Activated naive CD4-positive, alpha-beta T cell treated with anti-CD3 and anti-CD28 coated beads for 36 hours (primary cell): ENCODE measurements around the gene OR13J1. TPM values are rescaled to one million over a fixed set of nuclear protein-coding genes. Genes with fewer than 3 reads are reported as not detected.
A peak's percentile ranks its signal among the peaks of the same experiment; 100 is the strongest.

ENCODE experiments used
- CTCF ChIA-PET: fragments of 350-600 bp; sonication (Branson Sonifier 250); formaldehyde crosslinking; loops from one replicate; lab custom pipeline; 2021; ENCODE audit warnings: antibody characterized with exemption; lab: Charles Lee
- DNase-seq: peaks from one replicate; pipeline ENCODE4 v3.0.0-alpha.2; 2020
- H3K27ac Mint-ChIP-seq: one replicate; pipeline ENCODE4 v1.8.0; 2021; ENCODE audit warnings: mild to moderate bottlenecking, mixed read lengths
- H3K27me3 Mint-ChIP-seq: one replicate; pipeline ENCODE4 v1.8.0; 2021; ENCODE audit warnings: low read depth, mixed read lengths
- H3K36me3 Mint-ChIP-seq: one replicate; pipeline ENCODE4 v1.8.0; 2021; ENCODE audit warnings: low read depth, mixed read lengths
- H3K4me1 Mint-ChIP-seq: one replicate; pipeline ENCODE4 v1.8.0; 2021; ENCODE audit warnings: low read depth, mixed read lengths
- H3K4me3 Mint-ChIP-seq: one replicate; pipeline ENCODE4 v1.8.0; 2021; ENCODE audit warnings: mild to moderate bottlenecking, moderate library complexity, mixed read lengths
- H3K9me3 Mint-ChIP-seq: one replicate; pipeline ENCODE4 v1.8.0; 2021; ENCODE audit warnings: mixed read lengths
- intact Hi-C: fragments of 100-400 bp; cut with micrococcal nuclease; formaldehyde crosslinking; loops from one replicate; pipeline ENCODE4 v1.15.1; 2023
- total RNA-seq, 2 experiments: library from RNA; stranded (reverse); gene quantifications; one replicate each; pipeline ENCODE4 v1.2.3, GENCODE V29; 2021

The OR13J1 gene
- total RNA-seq, 2 experiments from 2014 or later: not detected

- DNase-seq: no peak
- intact Hi-C loops: no loop called here
- no peak overlapping the region for H3K4me3 Mint-ChIP-seq
- H3K27me3 Mint-ChIP-seq: no peaks in the 10 kb centered on the region
- H3K4me1 Mint-ChIP-seq: peaks cover 2% of the 10 kb centered on the region
- no peak overlapping the region for H3K27ac Mint-ChIP-seq
- H3K36me3 Mint-ChIP-seq: no peaks in the 10 kb centered on the region
- CTCF ChIA-PET: no interaction called here
- no peaks in the 10 kb centered on the region for H3K9me3 Mint-ChIP-seq
These were observed 17.0 kb downstream of the OR13J1 start for GRCh38 chr9:35852876-35853865.

DNA sequence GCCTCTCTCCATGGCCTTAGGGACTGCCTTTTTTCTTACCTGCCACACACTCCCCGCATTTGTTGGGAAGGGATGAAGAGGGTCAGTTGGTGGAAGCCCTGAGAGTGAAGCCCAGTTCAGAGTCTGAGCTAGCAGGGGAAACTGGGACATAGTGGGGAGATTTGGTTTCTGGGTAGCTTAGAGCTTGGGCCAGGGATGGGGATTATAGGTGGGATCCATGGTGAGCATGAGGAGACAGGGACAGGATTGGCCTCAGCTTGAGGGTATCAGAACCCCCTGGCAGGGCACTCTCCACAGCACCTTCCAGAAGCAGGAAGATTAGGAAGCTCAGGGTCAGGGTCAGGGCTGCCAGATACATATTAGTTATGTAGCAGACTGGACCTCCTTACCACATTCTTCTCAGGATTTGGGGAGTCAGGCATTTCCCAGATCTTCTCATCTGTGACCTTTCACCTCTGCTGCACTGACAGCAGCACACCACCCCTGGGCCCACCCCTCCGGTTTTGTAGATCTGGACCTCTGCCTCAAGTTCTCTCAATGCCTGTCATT lies 17.9 kb downstream of the OR13J1 start:
- no peaks in the 10 kb centered on the region for H3K36me3 Mint-ChIP-seq
- intact Hi-C loops: no loop called here
- CTCF ChIA-PET: no interaction called here

GRCh38 chr9:35847792-35848572 lies 22.2 kb downstream of the OR13J1 start:
- Mint-ChIP-seq H3K36me3 (no peaks in the 10 kb centered on the region), H3K4me3 (no peak overlapping the region), H3K9me3 (no peaks in the 10 kb centered on the region), H3K4me1 (peaks cover 28% of the 10 kb centered on the region), H3K27me3 (no peaks in the 10 kb centered on the region), H3K27ac (peak overlapping the region; percentile 18)
- CTCF ChIA-PET: interaction anchor here (0.7 to 3.1 kb wide), 4 partner anchors 8 to 1358 kb away, joined by 3 to 11 read pairs (median 4); no protein-coding TSS in a partner anchor
- peak; percentile 36 for DNase-seq
- intact Hi-C loops: no loop called here

More for the DNA sequence above, 17.9 kb downstream of the OR13J1 start:
- no peak for DNase-seq
- Mint-ChIP-seq H3K27ac (no peak overlapping the region), H3K9me3 (no peaks in the 10 kb centered on the region), H3K4me1 (peaks cover 5% of the 10 kb centered on the region), H3K27me3 (no peaks in the 10 kb centered on the region), H3K4me3 (no peak overlapping the region)

DNA sequence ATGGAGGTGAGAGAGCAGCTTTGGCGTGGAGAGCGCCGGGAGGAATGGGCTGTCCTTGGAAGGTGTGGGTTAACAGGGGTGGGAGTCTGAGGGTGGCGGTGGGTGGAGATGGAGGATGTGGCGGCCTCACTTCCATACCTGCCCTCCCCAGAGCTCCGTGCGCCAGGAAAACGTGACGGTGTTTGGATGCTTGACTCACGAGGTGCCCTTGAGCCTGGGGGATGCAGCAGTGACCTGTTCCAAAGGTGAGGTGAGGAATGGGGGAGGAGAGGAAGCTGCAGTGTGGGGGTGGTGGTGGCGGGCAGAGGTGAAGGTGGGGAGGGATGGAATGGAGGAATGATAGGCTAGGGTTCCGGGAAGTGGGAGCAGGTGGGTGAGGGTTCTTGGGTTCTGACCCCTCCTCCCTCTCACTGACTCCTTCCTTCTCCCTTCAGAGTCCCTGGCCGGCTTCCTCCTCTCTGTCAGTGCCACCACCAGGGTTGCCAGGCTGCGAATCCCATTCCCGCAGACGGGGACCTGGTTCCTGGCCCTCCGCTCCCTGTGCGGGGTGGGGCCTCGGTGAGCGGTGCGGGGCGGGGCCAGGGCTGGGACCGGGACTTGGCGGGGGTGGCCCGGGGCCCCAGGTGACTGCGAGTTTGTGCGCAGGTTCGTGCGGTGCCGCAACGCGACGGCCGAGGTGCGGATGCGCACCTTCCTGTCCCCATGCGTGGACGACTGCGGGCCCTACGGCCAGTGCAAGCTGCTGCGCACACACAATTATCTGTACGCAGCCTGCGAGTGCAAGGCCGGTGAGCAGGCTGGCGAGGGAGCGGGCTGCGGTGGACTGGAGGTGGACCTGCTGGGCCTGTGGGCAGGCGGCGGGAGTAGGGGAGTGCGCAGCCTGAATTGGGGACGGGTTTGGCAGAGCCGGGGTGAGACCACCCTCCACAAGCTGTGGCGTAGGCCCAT lies 24.1 kb downstream of the OR13J1 start:
- intact Hi-C loops: no loop called here
- Mint-ChIP-seq H3K27ac (no peak overlapping the region), H3K4me1 (peaks cover 28% of the 10 kb centered on the region), H3K9me3 (no peaks in the 10 kb centered on the region), H3K4me3 (no peak overlapping the region), H3K36me3 (no peaks in the 10 kb centered on the region), H3K27me3 (no peaks in the 10 kb centered on the region)
- no peak for DNase-seq
- CTCF ChIA-PET: interaction anchor here (1.0 to 3.1 kb wide), 5 partner anchors 15 to 150 kb away, joined by 3 to 11 read pairs (median 4); no protein-coding TSS in a partner anchor

DNA sequence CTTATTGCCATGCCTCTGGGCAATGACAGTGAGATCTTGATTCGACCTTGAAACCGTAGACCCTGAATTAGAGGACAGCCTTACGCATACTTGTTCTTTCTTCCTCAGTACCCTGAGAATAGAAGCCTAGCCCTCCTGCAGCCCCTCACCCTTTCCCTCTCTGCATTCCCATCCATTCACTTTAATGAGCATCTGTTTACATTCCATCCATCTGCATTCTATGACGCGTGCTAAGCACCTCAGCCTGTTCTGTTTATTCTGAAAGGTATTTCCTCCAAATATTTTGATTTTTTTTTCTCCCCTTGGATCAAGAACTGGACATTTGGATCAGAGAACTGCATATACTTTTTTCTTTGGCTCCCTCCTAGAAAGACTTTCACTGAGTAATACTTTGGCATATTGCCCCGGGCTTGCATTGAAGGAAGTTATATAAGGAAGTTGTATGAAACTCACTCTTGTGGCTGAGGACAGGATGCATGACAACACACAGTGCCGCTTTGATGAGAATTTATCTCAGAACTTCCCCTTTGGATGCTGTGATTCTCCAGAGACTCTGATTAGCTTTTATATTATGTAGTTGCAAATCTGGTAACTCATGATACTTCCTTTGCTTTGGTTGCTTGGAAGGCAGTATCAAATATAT lies 25.5 kb downstream of the OR13J1 start:
- Mint-ChIP-seq H3K4me3 (no peak overlapping the region), H3K4me1 (peaks cover 28% of the 10 kb centered on the region), H3K27me3 (no peaks in the 10 kb centered on the region), H3K27ac (no peak overlapping the region), H3K9me3 (no peaks in the 10 kb centered on the region), H3K36me3 (no peaks in the 10 kb centered on the region)
- CTCF ChIA-PET: interaction anchor here (1.0 to 3.1 kb wide), 3 partner anchors 13 to 54 kb away, joined by 3 to 11 read pairs (median 4); no protein-coding TSS in a partner anchor
- peak; percentile 40 for DNase-seq
- intact Hi-C loops: no loop called here

GRCh38 chr9:35842795-35843194 lies 27.4 kb downstream of the OR13J1 start:
- H3K27ac Mint-ChIP-seq: no peak overlapping the region
- H3K9me3 Mint-ChIP-seq: no peaks in the 10 kb centered on the region
- H3K27me3 Mint-ChIP-seq: no peaks in the 10 kb centered on the region
- peaks cover 23% of the 10 kb centered on the region for H3K4me1 Mint-ChIP-seq
- no peaks in the 10 kb centered on the region for H3K36me3 Mint-ChIP-seq
- CTCF ChIA-PET: interaction anchor here (0.8 kb wide), 1 partner anchor 8 kb away, joined by 3 read pairs; no protein-coding TSS in a partner anchor
- DNase-seq: no peak
- H3K4me3 Mint-ChIP-seq: no peak overlapping the region
- intact Hi-C loops: no loop called here

- H3K4me3 Mint-ChIP-seq: no peak overlapping the region
- intact Hi-C loops: no loop called here
- H3K9me3 Mint-ChIP-seq: no peaks in the 10 kb centered on the region
- H3K27ac Mint-ChIP-seq: no peak overlapping the region
- CTCF ChIA-PET: interaction anchor here (0.8 to 1.0 kb wide), 2 partner anchors 8 to 16 kb away, joined by 3 to 5 read pairs; no protein-coding TSS in a partner anchor
- H3K27me3 Mint-ChIP-seq: no peaks in the 10 kb centered on the region
- H3K36me3 Mint-ChIP-seq: no peaks in the 10 kb centered on the region
- peaks cover 23% of the 10 kb centered on the region for H3K4me1 Mint-ChIP-seq
- DNase-seq: no peak
These were observed 28.0 kb downstream of the OR13J1 start for GRCh38 chr9:35842020-35842745.

- no peak for DNase-seq
- no peak overlapping the region for H3K27ac Mint-ChIP-seq
- peaks cover 19% of the 10 kb centered on the region for H3K4me1 Mint-ChIP-seq
- no peaks in the 10 kb centered on the region for H3K36me3 Mint-ChIP-seq
- H3K9me3 Mint-ChIP-seq: no peaks in the 10 kb centered on the region
- CTCF ChIA-PET: interaction anchor here (1.0 kb wide), 1 partner anchor 15 kb away, joined by 5 read pairs; no protein-coding TSS in a partner anchor
- H3K27me3 Mint-ChIP-seq: no peaks in the 10 kb centered on the region
- intact Hi-C loops: no loop called here
- no peak overlapping the region for H3K4me3 Mint-ChIP-seq
These were observed 28.6 kb downstream of the OR13J1 start for GRCh38 chr9:35841645-35841900.

- Mint-ChIP-seq H3K27ac (no peak overlapping the region), H3K27me3 (no peaks in the 10 kb centered on the region), H3K4me3 (no peak overlapping the region), H3K9me3 (no peaks in the 10 kb centered on the region), H3K4me1 (peaks cover 18% of the 10 kb centered on the region), H3K36me3 (no peaks in the 10 kb centered on the region)
- intact Hi-C loops: no loop called here
- CTCF ChIA-PET: interaction anchor here (0.6 to 1.5 kb wide), 3 partner anchors 15 to 724 kb away, joined by 3 to 5 read pairs (median 5); no protein-coding TSS in a partner anchor
- no peak for DNase-seq
These were observed 29.1 kb downstream of the OR13J1 start for GRCh38 chr9:35840881-35841644.

DNA sequence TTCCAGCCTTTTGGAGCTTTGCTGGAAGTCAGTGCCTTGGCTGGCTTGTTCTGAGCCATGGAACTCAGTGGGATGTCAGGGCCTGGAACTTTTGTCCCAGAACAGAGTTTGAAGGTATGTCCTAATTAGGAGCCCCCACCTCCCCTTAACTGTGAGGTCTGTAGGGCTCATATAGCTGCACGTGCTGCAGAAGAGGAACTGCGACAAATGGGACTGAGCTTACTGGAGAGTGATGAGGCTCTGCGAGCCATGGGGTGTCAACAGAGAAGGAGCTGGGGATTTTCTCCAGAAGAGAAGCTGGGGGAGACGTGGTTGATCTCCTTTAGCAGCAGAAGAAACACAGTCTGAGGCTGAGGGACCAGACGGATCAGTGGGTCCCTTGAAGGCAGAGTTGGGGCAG lies 30.3 kb downstream of the OR13J1 start:
- Mint-ChIP-seq H3K36me3 (no peaks in the 10 kb centered on the region), H3K4me1 (peaks cover 7% of the 10 kb centered on the region), H3K27ac (no peak overlapping the region), H3K9me3 (no peaks in the 10 kb centered on the region), H3K4me3 (no peak overlapping the region), H3K27me3 (no peaks in the 10 kb centered on the region)
- intact Hi-C loops: no loop called here
- CTCF ChIA-PET: interaction anchor here (0.6 to 1.5 kb wide), 3 partner anchors 14 to 291 kb away, joined by 3 to 5 read pairs (median 3); no protein-coding TSS in a partner anchor
- DNase-seq: no peak
